Measurements from ENCODE around the gene DUSP23. TPM values are rescaled to one million over a fixed set of nuclear protein-coding genes. Genes with fewer than 3 reads are reported as not detected.

DUSP23 gene
- total RNA-seq, 1 experiment from 2014 or later, result 35.2 TPM

DNA sequence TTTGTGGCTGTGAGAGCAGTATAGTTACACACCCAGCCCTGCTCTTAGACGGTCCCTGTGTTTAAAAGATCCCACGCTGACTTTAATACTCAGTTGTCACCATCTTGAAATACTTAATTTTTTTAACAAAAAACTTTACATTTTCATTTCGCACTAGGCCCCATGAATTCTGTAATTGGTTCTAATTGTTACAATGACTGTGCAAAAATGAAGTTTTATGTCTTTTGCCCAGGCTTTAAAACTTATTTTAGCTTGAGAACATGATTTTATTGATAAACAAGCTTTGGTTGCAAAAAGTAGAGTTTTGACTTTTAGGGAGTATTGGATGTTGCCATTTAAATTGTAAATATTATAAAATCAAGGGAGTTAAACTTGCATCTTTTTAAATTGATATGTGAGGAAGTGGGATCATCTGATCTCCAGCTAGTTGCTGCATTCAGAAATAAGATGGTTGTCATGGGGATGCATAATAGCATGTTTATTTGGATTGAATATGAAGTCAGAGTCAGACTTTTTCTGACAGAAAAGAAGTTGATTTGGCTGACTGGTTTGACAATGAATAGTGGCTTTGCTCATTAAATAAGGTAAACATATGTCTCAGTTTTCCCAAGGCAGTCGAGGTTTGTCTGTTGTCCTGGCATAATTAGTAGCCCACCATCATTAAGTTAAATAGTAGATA is 43.4 kb upstream of the DUSP23 start:
- ATAC-seq, result no peak

DNA sequence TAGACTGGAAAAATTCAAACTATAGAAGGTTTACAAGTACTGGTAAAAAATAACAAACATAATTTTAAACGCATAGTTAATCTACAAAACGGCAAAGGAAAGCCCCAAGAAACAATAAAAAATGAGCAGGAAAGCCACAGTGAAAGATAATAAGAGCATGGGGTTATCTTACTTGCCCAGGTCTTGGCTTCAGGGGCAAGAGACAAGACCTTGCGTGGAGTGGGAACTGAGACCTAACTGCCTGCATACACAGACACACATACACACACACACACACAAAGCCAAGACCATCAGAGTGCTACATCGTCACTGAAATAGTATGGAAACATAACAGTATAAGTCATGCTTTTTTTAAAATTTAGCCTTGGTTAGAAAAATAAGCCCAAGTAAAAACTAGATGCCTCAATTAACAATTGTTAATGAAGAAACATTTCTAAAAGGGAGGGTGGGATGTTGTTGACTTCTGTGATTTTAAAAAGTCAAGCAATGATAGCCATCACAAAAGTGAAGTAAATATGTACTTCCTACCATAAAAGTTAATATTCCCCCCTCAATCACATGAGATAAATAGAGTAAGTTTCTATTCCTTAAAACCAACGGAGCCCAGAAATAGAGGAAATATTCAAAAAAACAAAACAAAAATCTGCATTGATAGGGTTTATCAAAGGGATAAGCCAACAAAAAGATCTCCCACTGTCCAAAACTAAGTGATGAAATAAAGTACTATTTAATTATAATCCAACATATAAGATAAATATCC is 36.9 kb upstream of the DUSP23 start:
- Mint-ChIP-seq H3K27me3 (ENCODE audit: low read depth) (no peaks in the 10 kb centered on the region; the same call in 1 of the 2 replicates), H3K4me1 (no peaks in the 10 kb centered on the region), H3K27ac (no peak overlapping the region), H3K36me3 (no peaks in the 10 kb centered on the region), H3K4me3 (no peak overlapping the region), H3K9me3 (peaks cover 23% of the 10 kb centered on the region)
- DNase-seq (ENCODE audit: low spot score), result no peak
- no peak for ATAC-seq
- TF ChIP-seq, protein P1, sequence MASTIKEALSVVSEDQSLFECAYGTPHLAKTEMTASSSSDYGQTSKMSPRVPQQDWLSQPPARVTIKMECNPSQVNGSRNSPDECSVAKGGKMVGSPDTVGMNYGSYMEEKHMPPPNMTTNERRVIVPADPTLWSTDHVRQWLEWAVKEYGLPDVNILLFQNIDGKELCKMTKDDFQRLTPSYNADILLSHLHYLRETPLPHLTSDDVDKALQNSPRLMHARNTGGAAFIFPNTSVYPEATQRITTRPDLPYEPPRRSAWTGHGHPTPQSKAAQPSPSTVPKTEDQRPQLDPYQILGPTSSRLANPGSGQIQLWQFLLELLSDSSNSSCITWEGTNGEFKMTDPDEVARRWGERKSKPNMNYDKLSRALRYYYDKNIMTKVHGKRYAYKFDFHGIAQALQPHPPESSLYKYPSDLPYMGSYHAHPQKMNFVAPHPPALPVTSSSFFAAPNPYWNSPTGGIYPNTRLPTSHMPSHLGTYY (CRISPR knock-in tag; IDR thresholded peaks at IDR 0.05), result no peak
- no peak for TF ChIP-seq ZNF219 (CRISPR knock-in tag; IDR thresholded peaks at IDR 0.05; ENCODE audit: borderline replicate concordance)
- TF ChIP-seq NR2C2 (CRISPR knock-in tag; IDR thresholded peaks at IDR 0.05), result no peak
- TF ChIP-seq ZNF138 (CRISPR knock-in tag; conservative IDR thresholded peaks at IDR 0.05), result no peak
- no peak for TF ChIP-seq CBFB (CRISPR knock-in tag; IDR thresholded peaks at IDR 0.05; ENCODE audit: low read depth)
- POLR2A ChIA-PET, result no interaction called here
- CTCF ChIA-PET, result no interaction called here

More for the DNA sequence above, 43.4 kb upstream of the DUSP23 start:
- ChIA-PET POLR2A (no interaction called here), CTCF (no interaction called here)
- TF ChIP-seq, protein P2, sequence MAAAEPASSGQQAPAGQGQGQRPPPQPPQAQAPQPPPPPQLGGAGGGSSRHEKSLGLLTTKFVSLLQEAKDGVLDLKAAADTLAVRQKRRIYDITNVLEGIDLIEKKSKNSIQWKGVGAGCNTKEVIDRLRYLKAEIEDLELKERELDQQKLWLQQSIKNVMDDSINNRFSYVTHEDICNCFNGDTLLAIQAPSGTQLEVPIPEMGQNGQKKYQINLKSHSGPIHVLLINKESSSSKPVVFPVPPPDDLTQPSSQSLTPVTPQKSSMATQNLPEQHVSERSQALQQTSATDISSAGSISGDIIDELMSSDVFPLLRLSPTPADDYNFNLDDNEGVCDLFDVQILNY (CRISPR knock-in tag; IDR thresholded peaks at IDR 0.05), result no peak
- no peak for TF ChIP-seq FOXK1 (CRISPR knock-in tag; IDR thresholded peaks at IDR 0.05)
- no peak for TF ChIP-seq NFYB (CRISPR knock-in tag; conservative IDR thresholded peaks at IDR 0.05; ENCODE audit: low read depth)
- TF ChIP-seq TEAD1 (CRISPR knock-in tag; IDR thresholded peaks at IDR 0.05), result no peak
- no peak for TF ChIP-seq ZNF423 (CRISPR knock-in tag; IDR thresholded peaks at IDR 0.05)
- TF ChIP-seq, protein P3, sequence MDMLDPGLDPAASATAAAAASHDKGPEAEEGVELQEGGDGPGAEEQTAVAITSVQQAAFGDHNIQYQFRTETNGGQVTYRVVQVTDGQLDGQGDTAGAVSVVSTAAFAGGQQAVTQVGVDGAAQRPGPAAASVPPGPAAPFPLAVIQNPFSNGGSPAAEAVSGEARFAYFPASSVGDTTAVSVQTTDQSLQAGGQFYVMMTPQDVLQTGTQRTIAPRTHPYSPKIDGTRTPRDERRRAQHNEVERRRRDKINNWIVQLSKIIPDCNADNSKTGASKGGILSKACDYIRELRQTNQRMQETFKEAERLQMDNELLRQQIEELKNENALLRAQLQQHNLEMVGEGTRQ (CRISPR knock-in tag; IDR thresholded peaks at IDR 0.05), result no peak
- no peak for TF ChIP-seq OVOL2 (CRISPR knock-in tag; IDR thresholded peaks at IDR 0.05; ENCODE audit: borderline replicate concordance)
- TF ChIP-seq, protein P4, sequence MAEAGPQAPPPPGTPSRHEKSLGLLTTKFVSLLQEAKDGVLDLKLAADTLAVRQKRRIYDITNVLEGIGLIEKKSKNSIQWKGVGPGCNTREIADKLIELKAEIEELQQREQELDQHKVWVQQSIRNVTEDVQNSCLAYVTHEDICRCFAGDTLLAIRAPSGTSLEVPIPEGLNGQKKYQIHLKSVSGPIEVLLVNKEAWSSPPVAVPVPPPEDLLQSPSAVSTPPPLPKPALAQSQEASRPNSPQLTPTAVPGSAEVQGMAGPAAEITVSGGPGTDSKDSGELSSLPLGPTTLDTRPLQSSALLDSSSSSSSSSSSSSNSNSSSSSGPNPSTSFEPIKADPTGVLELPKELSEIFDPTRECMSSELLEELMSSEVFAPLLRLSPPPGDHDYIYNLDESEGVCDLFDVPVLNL (CRISPR knock-in tag; IDR thresholded peaks at IDR 0.05; ENCODE audit: borderline replicate concordance, low read depth), result no peak
- TF ChIP-seq, protein P5, sequence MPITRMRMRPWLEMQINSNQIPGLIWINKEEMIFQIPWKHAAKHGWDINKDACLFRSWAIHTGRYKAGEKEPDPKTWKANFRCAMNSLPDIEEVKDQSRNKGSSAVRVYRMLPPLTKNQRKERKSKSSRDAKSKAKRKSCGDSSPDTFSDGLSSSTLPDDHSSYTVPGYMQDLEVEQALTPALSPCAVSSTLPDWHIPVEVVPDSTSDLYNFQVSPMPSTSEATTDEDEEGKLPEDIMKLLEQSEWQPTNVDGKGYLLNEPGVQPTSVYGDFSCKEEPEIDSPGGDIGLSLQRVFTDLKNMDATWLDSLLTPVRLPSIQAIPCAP (CRISPR knock-in tag; IDR thresholded peaks at IDR 0.05), result no peak
- no peak for TF ChIP-seq ZBTB21 (CRISPR knock-in tag; IDR thresholded peaks at IDR 0.05; ENCODE audit: borderline replicate concordance)
- TF ChIP-seq SP1 (CRISPR knock-in tag; conservative IDR thresholded peaks at IDR 0.05), result no peak
- no peak for TF ChIP-seq CREM (CRISPR knock-in tag; IDR thresholded peaks at IDR 0.05)
- Mint-ChIP-seq H3K27me3 (ENCODE audit: low read depth) (no peaks in the 10 kb centered on the region), H3K36me3 (no peaks in the 10 kb centered on the region), H3K4me1 (no peaks in the 10 kb centered on the region), H3K27ac (no peak overlapping the region), H3K4me3 (no peak overlapping the region), H3K9me3 (peaks cover 22% of the 10 kb centered on the region)
- DNase-seq (ENCODE audit: low spot score), result no peak

Data from WTC11 (cell line).